K562 (cell line): Measurements from ENCODE around the gene TEX38. TPM values are rescaled to one million over a fixed set of nuclear protein-coding genes. Genes with fewer than 3 reads are reported as not detected.

ENCODE experiments used
- ATAC-seq: fragments of 200-7000 bp; cut with Tn5 transposase; 3 replicates; pipeline ENCODE4 v1.9.1; 2020; ENCODE audit warnings: moderate library complexity
- BruUV-seq: library from RNA; stranded (reverse); fragments of 400-500 nt; replicated peaks from 2 replicates; lab custom pipeline; 2021; lab: Mats Ljungman, UMichigan
- CTCF ChIA-PET: fragments of 300-600 bp; formaldehyde crosslinking; extraction: SDS; loops from one replicate; lab custom pipeline; 2021; ENCODE audit warnings: low intra/inter-chr PET ratio; lab: Yijun Ruan, JAX
- POLR2A ChIA-PET: fragments of 300-600, 350-650 bp; sonication (Branson Sonifier 250); formaldehyde crosslinking; extraction: SDS; loops from one replicate; lab custom pipeline; 2021; ENCODE audit warnings: antibody characterized with exemption, inconsistent platforms; lab: Yijun Ruan, JAX
- DNase-seq, 4 experiments: peaks; one replicate each; pipeline versions ENCODE4 v3.0.0 to v3.0.0-alpha.2; 2011 to 2018; ENCODE audit warnings: low spot score in 3 of 4, mixed read lengths in 3 of 4; ENCODE audit errors: extremely low read depth in 1 of 4
- FAIRE-seq: peaks from 2 replicates; lab custom pipeline; 2011; peaks lifted over from hg19 to GRCh38; lab: Jason Lieb, UNC
- H2AFZ ChIP-seq: 2 replicates; pipeline ENCODE4 v1.6.0; 2011; ENCODE audit warnings: low read depth, low read length, control low read depth, inconsistent platforms
- H3K27ac ChIP-seq: fragments of 200-600 bp; 3 replicates; pipeline ENCODE4 v1.8.0; 2011; ENCODE audit warnings: low read depth, mild to moderate bottlenecking, control low read depth, inconsistent platforms, low read length, moderate library complexity, mixed read lengths; ENCODE audit errors: extremely low read depth
- H3K27me3 ChIP-seq, 2 experiments: fragments of 300-600 bp in 1 of 2; 2 replicates in 1 of 2; 3 replicates in 1 of 2; pipeline versions ENCODE4 v1.6.0 to v1.8.0; 2011; ENCODE audit warnings: inconsistent platforms in 2 of 2, low read length in 2 of 2, mild to moderate bottlenecking in 1 of 2, mixed read lengths in 1 of 2, moderate library complexity in 1 of 2; ENCODE audit not compliant: control insufficient read depth in 2 of 2, insufficient read depth in 2 of 2
- H3K36me3 ChIP-seq: fragments of 300-600 bp; 3 replicates; pipeline ENCODE4 v1.8.0; 2011; ENCODE audit warnings: mild to moderate bottlenecking, low read length, inconsistent platforms; ENCODE audit not compliant: control insufficient read depth, insufficient read depth
- H3K4me1 ChIP-seq, 2 experiments: fragments of 200-600 bp in 1 of 2; replicated peaks in 1 of 2; 2 replicates in 1 of 2; 3 replicates in 1 of 2; pipeline versions ENCODE4 v1.5.1 to v1.8.0; 2011; ENCODE audit warnings: inconsistent platforms in 2 of 2, low read length in 2 of 2, mild to moderate bottlenecking in 1 of 2, mixed read lengths in 1 of 2, moderate library complexity in 1 of 2; ENCODE audit not compliant: control insufficient read depth in 2 of 2, insufficient read depth in 2 of 2
- H3K4me2 ChIP-seq: 2 replicates; pipeline ENCODE4 v1.6.1; 2011; ENCODE audit warnings: low read length, control low read depth, inconsistent platforms, mixed read lengths; ENCODE audit not compliant: insufficient read depth
- H3K4me3 ChIP-seq: fragments of 200-600 bp; sonication (generic), shearing (Covaris generic); 2 replicates; pipeline ENCODE4 v1.5.1; 2016; ENCODE audit warnings: control low read depth, inconsistent platforms
- H3K79me2 ChIP-seq: fragments of 200-600 bp; 3 replicates; pipeline ENCODE4 v1.8.0; 2011; ENCODE audit warnings: low read length, inconsistent platforms; ENCODE audit not compliant: control insufficient read depth, insufficient read depth
- H3K9ac ChIP-seq, 2 experiments: 2 replicates each; pipeline versions ENCODE4 v1.6.0 to v1.6.1; 2011; ENCODE audit warnings: low read depth in 2 of 2, low read length in 2 of 2, control low read depth in 1 of 2, inconsistent platforms in 1 of 2, mild to moderate bottlenecking in 1 of 2, mixed read lengths in 1 of 2; ENCODE audit not compliant: insufficient read depth in 1 of 2
- H3K9me1 ChIP-seq: one replicate; pipeline ENCODE4 v1.6.0; 2011; ENCODE audit warnings: inconsistent platforms, mild to moderate bottlenecking, low read length, moderate library complexity; ENCODE audit not compliant: control insufficient read depth, insufficient read depth
- H3K9me3 ChIP-seq: replicated peaks from 2 replicates; pipeline ENCODE4 v1.5.1; 2011; ENCODE audit warnings: low read depth, low read length, inconsistent platforms; ENCODE audit not compliant: control insufficient read depth, insufficient read depth
- H4K20me1 ChIP-seq: replicated peaks from 2 replicates; pipeline ENCODE4 v1.6.1; 2011; ENCODE audit warnings: low read length, inconsistent platforms, mixed read lengths; ENCODE audit not compliant: control insufficient read depth, insufficient read depth
- ARID3B ChIP-seq: fragments of 250-450 bp; sonication (Bioruptor Pico); IDR thresholded peaks from 2 replicates; pipeline ENCODE4 v1.4.0; 2020; ENCODE audit warnings: borderline replicate concordance
- CREBBP ChIP-seq: IDR thresholded peaks from one replicate; pipeline ENCODE4 v1.6.1; 2012; ENCODE audit warnings: low read depth, mild to moderate bottlenecking, control low read depth, inconsistent platforms, low read length
- ESRRA ChIP-seq: fragments of 450-650 bp; IDR thresholded peaks from 2 replicates; pipeline ENCODE4 v1.6.1; 2014; ENCODE audit warnings: low read depth, mild to moderate bottlenecking, moderate library complexity, borderline replicate concordance
- GMEB1 ChIP-seq: fragments of 250-450 bp; sonication (Bioruptor Pico); IDR thresholded peaks from 2 replicates; pipeline ENCODE4 v1.4.0; 2020; ENCODE audit warnings: mild to moderate bottlenecking
- MIER1 ChIP-seq: fragments of 450-650 bp; IDR thresholded peaks from 2 replicates; pipeline ENCODE4 v1.6.1; 2016; ENCODE audit warnings: antibody characterized with exemption, mild to moderate bottlenecking, low read depth
- ZNF354B ChIP-seq: fragments of 250-450 bp; sonication (Bioruptor Pico); IDR thresholded peaks from 2 replicates; pipeline ENCODE4 v1.4.0; 2020
- ZNF609 ChIP-seq: sonication (generic); formaldehyde crosslinking; IDR thresholded peaks from 2 replicates; pipeline ENCODE4 v1.8.1; 2023; ENCODE audit warnings: missing genetic modification reagents, mild to moderate bottlenecking, borderline replicate concordance
- WGBS: fragments of 100-300 bp; shearing (Covaris generic); methylation state at CpG from one replicate; pipeline ENCODE4 v1.1.6; 2016; ENCODE audit warnings: low coverage, mixed read lengths; ENCODE audit not compliant: insufficient coverage; ENCODE audit errors: missing lambda C conversion rate; 5-methylcytosine and 5-hydroxymethylcytosine counted together
- in situ Hi-C: fragments of 300-500 bp; cut with MboI; formaldehyde crosslinking; loops from 4 replicates; pipeline ENCODE4 v1.15.0; 2018; ENCODE audit warnings: inconsistent platforms, mixed read lengths
- intact Hi-C: fragments of 100-400 bp; cut with micrococcal nuclease; formaldehyde crosslinking; loops from 2 replicates; pipeline ENCODE4 v1.14.2; 2022
- polyA plus RNA-seq, 8 experiments: library from polyadenylated mRNA; depleted of rRNA in 4 of 8; stranded (reverse) in 5 of 8; unstranded in 3 of 8; fragments of >200 nt; fragmentation: Nextera tagmentation in 2 of 8; fragmentation: Illumina TruSeq in 1 of 8; extraction: Ambion mirVana in 2 of 8; extraction: Trizol in 1 of 8; gene quantifications; 2 replicates each; pipeline versions ENCODE4 v1.2.1 to v1.2.3, GENCODE V29; 2011 to 2014; ENCODE audit warnings: inconsistent platforms in 1 of 8, missing spikeins in 1 of 8
- total RNA-seq, 7 experiments: library from RNA; depleted of rRNA in 6 of 7; stranded (reverse); fragments of >200 nt in 6 of 7; fragmentation: Illumina TruSeq in 2 of 7; extraction: Trizol in 2 of 7; gene quantifications; 2 replicates each; pipeline versions ENCODE4 v1.2.1 to v1.2.3, GENCODE V29; 2011 to 2021; ENCODE audit warnings: low replicate concordance in 1 of 7

TEX38 gene
- total and polyA plus RNA-seq, 9 of the 15 experiments (the other 6 are each of a cell fraction or from before 2014, with no cell fraction given) = not detected

- no peaks in the 10 kb centered on the region for H4K20me1 ChIP-seq
Measured at GRCh38 chr1:46637444-46638083, 34.1 kb upstream of the TEX38 start.

GRCh38 chr1:46638921-46639320, 32.7 kb upstream of the TEX38 start:
- Histone ChIP-seq H3K9me1 (no peaks in the 10 kb centered on the region), H3K4me1 (peaks cover 0 to 16% of the 10 kb centered on the region in 2 experiments; a peak in 3 of 5 replicates), H3K9ac (no peak overlapping the region), H3K4me3 (no peak overlapping the region), H3K79me2 (no peaks in the 10 kb centered on the region), H3K36me3 (peaks cover 14% of the 10 kb centered on the region), H3K4me2 (no peak overlapping the region), H4K20me1 (no peaks in the 10 kb centered on the region), H3K9me3 (no peaks in the 10 kb centered on the region), H3K27ac (no peak overlapping the region), H3K27me3 (no peaks in the 10 kb centered on the region), H2AFZ (no peak overlapping the region)
- BruUV-seq = no TSS peak
- FAIRE-seq = no peak
- ATAC-seq = no peak
- intact Hi-C loops = no loop called here
- in situ Hi-C loops = no loop called here
- POLR2A ChIA-PET = no interaction called here
- no peak for DNase-seq
- CTCF ChIA-PET = no interaction called here
- no peak for TF ChIP-seq ZNF354B (CRISPR knock-in tag)
- TF ChIP-seq GMEB1 = no peak
- TF ChIP-seq ARID3B (CRISPR knock-in tag) = no peak
- TF ChIP-seq ZNF609 (CRISPR knock-in tag) = no peak
- no peak for TF ChIP-seq CREBBP

More at GRCh38 chr1:46637444-46638083, 34.1 kb upstream of the TEX38 start:
- Histone ChIP-seq H3K9me1 (no peaks in the 10 kb centered on the region), H3K27ac (no peak overlapping the region), H2AFZ (no peak overlapping the region), H3K9ac (no peak overlapping the region), H3K4me2 (no peak overlapping the region), H3K4me3 (no peak overlapping the region), H3K4me1 (peaks cover 0 to 16% of the 10 kb centered on the region in 2 experiments; a peak in 3 of 5 replicates), H3K9me3 (no peaks in the 10 kb centered on the region), H3K27me3 (no peaks in the 10 kb centered on the region), H3K79me2 (no peaks in the 10 kb centered on the region), H3K36me3 (peaks cover 18% of the 10 kb centered on the region; the same call in 2 of the 3 replicates)
- ATAC-seq = no peak
- TF ChIP-seq MIER1 = no peak
- peak; percentile 30; the same call in 1 of the 2 replicates for TF ChIP-seq ESRRA
- intact Hi-C loops (no loop called here), in situ Hi-C loops (no loop called here)
- ChIA-PET POLR2A (interaction anchor here (0.7 to 1.2 kb wide), 3 partner anchors 10 to 790 kb away, joined by 3 read pairs; no protein-coding TSS in a partner anchor), CTCF (no interaction called here)
- 15% methylated on average over 2 of the region's 2 CpGs for WGBS
- no peak for DNase-seq
- FAIRE-seq = no peak
- no TSS peak for BruUV-seq
